ENCODE results near the gene HORMAD2. TPM values are rescaled to one million over a fixed set of nuclear protein-coding genes. Genes with fewer than 3 reads are reported as not detected.
A peak's percentile ranks its signal among the peaks of the same experiment; 100 is the strongest.

HORMAD2 gene
- total and polyA plus RNA-seq, 7 experiments from 2014 or later = 0.34 TPM; not detected in 6

- peak overlapping the region in 2 of 9 donors; percentile 41 to 92 for H3K27ac Mint-ChIP-seq
These were observed 101.4 kb downstream of the HORMAD2 start for GRCh38 chr22:30181459-30182349.

GRCh38 chr22:30182350-30182745 is 102.1 kb downstream of the HORMAD2 start:
- Histone ChIP-seq H3K9me3 (ENCODE audit: control insufficient read depth in 2 of 3, low read length in 3 of 3) (no peaks in the 10 kb centered on the region), H3K4me3 (ENCODE audit: low read length) (no peak overlapping the region), H3K4me1 (ENCODE audit: control insufficient read depth in 2 of 2, insufficient read depth in 2 of 2, low read length in 2 of 2) (peaks cover 0 to 17% of the 10 kb centered on the region in 2 donors), H3K27me3 (ENCODE audit: control insufficient read depth in 2 of 2, insufficient read depth in 2 of 2, low read length in 2 of 2) (no peaks in the 10 kb centered on the region), H3K36me3 (ENCODE audit: control insufficient read depth in 2 of 3, insufficient read depth in 3 of 3, low read length in 3 of 3) (no peaks in the 10 kb centered on the region), H3K27ac (ENCODE audit: low read depth, low read length) (no peak overlapping the region)
- ChIA-PET POLR2A (no interaction called here), CTCF (interaction anchor here (0.6 to 1.2 kb wide), 2 partner anchors 8 to 275 kb away, joined by 3 read pairs; no protein-coding TSS in a partner anchor)
- ATAC-seq (no peak), DNase-seq (no peak)
- H3K36me3 Mint-ChIP-seq = peaks cover 0 to 1% (median 0%) of the 10 kb centered on the region in 5 donors
- peak overlapping the region in 1 of 9 donors; percentile 92 for H3K27ac Mint-ChIP-seq
- intact Hi-C loops (cut with micrococcal nuclease) = no loop called here
- peaks cover 0 to 2% (median 0%) of the 10 kb centered on the region in 11 donors for H3K9me3 Mint-ChIP-seq
- no peak overlapping the region for H3K4me3 Mint-ChIP-seq
- no peaks in the 10 kb centered on the region for H3K27me3 Mint-ChIP-seq
- peaks cover 8 to 92% (median 25%) of the 10 kb centered on the region in 7 donors for H3K4me1 Mint-ChIP-seq

More at GRCh38 chr22:30181459-30182349, 101.4 kb downstream of the HORMAD2 start:
- Histone ChIP-seq H3K9me3 (ENCODE audit: control insufficient read depth in 2 of 3, low read length in 3 of 3) (no peaks in the 10 kb centered on the region), H3K4me1 (ENCODE audit: control insufficient read depth in 2 of 2, insufficient read depth in 2 of 2, low read length in 2 of 2) (peaks cover 0 to 18% of the 10 kb centered on the region in 2 donors), H3K27me3 (ENCODE audit: control insufficient read depth in 2 of 2, insufficient read depth in 2 of 2, low read length in 2 of 2) (no peaks in the 10 kb centered on the region), H3K27ac (ENCODE audit: low read depth, low read length) (no peak overlapping the region), H3K4me3 (ENCODE audit: low read length) (no peak overlapping the region), H3K36me3 (ENCODE audit: control insufficient read depth in 2 of 3, insufficient read depth in 3 of 3, low read length in 3 of 3) (no peaks in the 10 kb centered on the region)
- POLR2A ChIA-PET = no interaction called here
- Mint-ChIP-seq H3K36me3 (peaks cover 0 to 1% (median 0%) of the 10 kb centered on the region in 5 donors), H3K9me3 (peaks cover 0 to 2% (median 0%) of the 10 kb centered on the region in 11 donors), H3K4me3 (peak overlapping the region in 1 of 10 donors; percentile 39), H3K27me3 (no peaks in the 10 kb centered on the region), H3K4me1 (peaks cover 8 to 91% (median 29%) of the 10 kb centered on the region in 7 donors)
- ATAC-seq = no peak
- intact Hi-C loops (cut with micrococcal nuclease) = no loop called here
- DNase-seq = no peak
- CTCF ChIA-PET = interaction anchor here (0.5 to 1.2 kb wide), 2 partner anchors 9 to 1092 kb away, joined by 3 read pairs; no protein-coding TSS in a partner anchor

GRCh38 chr22:30182815-30183214 is 102.6 kb downstream of the HORMAD2 start:
- POLR2A ChIA-PET = no interaction called here

GRCh38 chr22:30183271-30183670 is 103.0 kb downstream of the HORMAD2 start:
- Histone ChIP-seq H3K27me3 (ENCODE audit: control insufficient read depth in 2 of 2, insufficient read depth in 2 of 2, low read length in 2 of 2) (no peaks in the 10 kb centered on the region), H3K9me3 (ENCODE audit: control insufficient read depth in 2 of 3, low read length in 3 of 3) (no peaks in the 10 kb centered on the region), H3K27ac (ENCODE audit: low read depth, low read length) (no peak overlapping the region), H3K4me3 (ENCODE audit: low read length) (no peak overlapping the region), H3K4me1 (ENCODE audit: control insufficient read depth in 2 of 2, insufficient read depth in 2 of 2, low read length in 2 of 2) (peaks cover 0 to 11% of the 10 kb centered on the region in 2 donors), H3K36me3 (ENCODE audit: control insufficient read depth in 2 of 3, insufficient read depth in 3 of 3, low read length in 3 of 3) (no peaks in the 10 kb centered on the region)
- ChIA-PET CTCF (no interaction called here), POLR2A (no interaction called here)
- H3K27me3 Mint-ChIP-seq = no peaks in the 10 kb centered on the region
- H3K4me3 Mint-ChIP-seq = peak overlapping the region in 1 of 10 donors; percentile 70
- H3K4me1 Mint-ChIP-seq = peaks cover 15 to 90% (median 22%) of the 10 kb centered on the region in 7 donors
- peak overlapping the region in 2 of 9 donors; percentile 16 to 94 for H3K27ac Mint-ChIP-seq
- no peak for DNase-seq
- intact Hi-C loops (cut with micrococcal nuclease) = no loop called here
- peaks cover 0 to 2% (median 0%) of the 10 kb centered on the region in 11 donors for H3K9me3 Mint-ChIP-seq
- peaks cover 0 to 1% (median 0%) of the 10 kb centered on the region in 5 donors for H3K36me3 Mint-ChIP-seq
- ATAC-seq = no peak

More at GRCh38 chr22:30182815-30183214, 102.6 kb downstream of the HORMAD2 start:
- Histone ChIP-seq H3K36me3 (ENCODE audit: control insufficient read depth in 2 of 3, insufficient read depth in 3 of 3, low read length in 3 of 3) (no peaks in the 10 kb centered on the region), H3K9me3 (ENCODE audit: control insufficient read depth in 2 of 3, low read length in 3 of 3) (no peaks in the 10 kb centered on the region), H3K27me3 (ENCODE audit: control insufficient read depth in 2 of 2, insufficient read depth in 2 of 2, low read length in 2 of 2) (no peaks in the 10 kb centered on the region), H3K4me1 (ENCODE audit: control insufficient read depth in 2 of 2, insufficient read depth in 2 of 2, low read length in 2 of 2) (peaks cover 0 to 16% of the 10 kb centered on the region in 2 donors), H3K27ac (ENCODE audit: low read depth, low read length) (no peak overlapping the region), H3K4me3 (ENCODE audit: low read length) (no peak overlapping the region)
- DNase-seq = no peak
- CTCF ChIA-PET = interaction anchor here (0.6 to 1.2 kb wide), 2 partner anchors 8 to 275 kb away, joined by 3 read pairs; no protein-coding TSS in a partner anchor
- Mint-ChIP-seq H3K9me3 (peaks cover 0 to 2% (median 0%) of the 10 kb centered on the region in 11 donors), H3K4me1 (peaks cover 13 to 92% (median 25%) of the 10 kb centered on the region in 7 donors), H3K27ac (peak overlapping the region in 1 of 9 donors; percentile 94), H3K27me3 (no peaks in the 10 kb centered on the region), H3K4me3 (peak overlapping the region in 1 of 10 donors; percentile 31), H3K36me3 (peaks cover 0 to 1% (median 0%) of the 10 kb centered on the region in 5 donors)
- ATAC-seq = no peak
- intact Hi-C loops (cut with micrococcal nuclease) = no loop called here

GRCh38 chr22:30183861-30184278 is 103.6 kb downstream of the HORMAD2 start:
- H3K27me3 Mint-ChIP-seq = no peaks in the 10 kb centered on the region
- intact Hi-C loops (cut with micrococcal nuclease) = loop anchor here in 1 of 2 donors (2.0 kb wide), 3 partner anchors 15 to 75 kb away; partner anchors contain the start of gene LIF
- ATAC-seq (peak; percentile 67), DNase-seq (no peak)
- no peak overlapping the region for H3K4me3 ChIP-seq (ENCODE audit: low read length)
- peak overlapping the region in 1 of 10 donors; percentile 70 for H3K4me3 Mint-ChIP-seq
- H3K36me3 ChIP-seq (ENCODE audit: control insufficient read depth in 2 of 3, insufficient read depth in 3 of 3, low read length in 3 of 3) = no peaks in the 10 kb centered on the region
- POLR2A ChIA-PET = no interaction called here
- no peak overlapping the region for H3K27ac ChIP-seq (ENCODE audit: low read depth, low read length)
- H3K4me1 Mint-ChIP-seq = peaks cover 10 to 90% (median 16%) of the 10 kb centered on the region in 7 donors
- H3K4me1 ChIP-seq (ENCODE audit: control insufficient read depth in 2 of 2, insufficient read depth in 2 of 2, low read length in 2 of 2) = peaks cover 0 to 6% of the 10 kb centered on the region in 2 donors
- peak overlapping the region in 2 of 9 donors; percentile 16 to 94 for H3K27ac Mint-ChIP-seq
- H3K36me3 Mint-ChIP-seq = peaks cover 0 to 1% (median 0%) of the 10 kb centered on the region in 5 donors
- no peaks in the 10 kb centered on the region for H3K27me3 ChIP-seq (ENCODE audit: control insufficient read depth in 2 of 2, insufficient read depth in 2 of 2, low read length in 2 of 2)
- no peaks in the 10 kb centered on the region for H3K9me3 ChIP-seq (ENCODE audit: control insufficient read depth in 2 of 3, low read length in 3 of 3)
- CTCF ChIA-PET = no interaction called here
- peaks cover 0 to 2% (median 0%) of the 10 kb centered on the region in 11 donors for H3K9me3 Mint-ChIP-seq

GRCh38 chr22:30185129-30185528 is 104.9 kb downstream of the HORMAD2 start:
- peaks cover 0 to 6% of the 10 kb centered on the region in 2 donors for H3K4me1 ChIP-seq (ENCODE audit: control insufficient read depth in 2 of 2, insufficient read depth in 2 of 2, low read length in 2 of 2)
- Mint-ChIP-seq H3K4me3 (peak overlapping the region in 1 of 10 donors; percentile 77), H3K27ac (peak overlapping the region in 1 of 9 donors; percentile 94)

More at GRCh38 chr22:30185129-30185528, 104.9 kb downstream of the HORMAD2 start:
- ATAC-seq (no peak), DNase-seq (no peak)
- no peaks in the 10 kb centered on the region for H3K9me3 ChIP-seq (ENCODE audit: control insufficient read depth in 2 of 3, low read length in 3 of 3)
- Mint-ChIP-seq H3K4me1 (peaks cover 9 to 90% (median 13%) of the 10 kb centered on the region in 7 donors), H3K9me3 (peaks cover 0 to 2% (median 0%) of the 10 kb centered on the region in 11 donors), H3K27me3 (no peaks in the 10 kb centered on the region), H3K36me3 (peaks cover 0 to 4% (median 0%) of the 10 kb centered on the region in 5 donors)
- POLR2A ChIA-PET = interaction anchor here (0.8 kb wide), 1 partner anchor 9 kb away, joined by 3 read pairs; no protein-coding TSS in a partner anchor
- no peak overlapping the region for H3K4me3 ChIP-seq (ENCODE audit: low read length)
- no peak overlapping the region for H3K27ac ChIP-seq (ENCODE audit: low read depth, low read length)
- CTCF ChIA-PET = interaction anchor here (1.0 kb wide), 1 partner anchor 78 kb away, joined by 3 read pairs; no protein-coding TSS in a partner anchor
- no peaks in the 10 kb centered on the region for H3K27me3 ChIP-seq (ENCODE audit: control insufficient read depth in 2 of 2, insufficient read depth in 2 of 2, low read length in 2 of 2)
- intact Hi-C loops (cut with micrococcal nuclease) = loop anchor here in 1 of 2 donors (2.0 kb wide), 3 partner anchors 16 to 76 kb away; partner anchors contain the start of gene LIF
- H3K36me3 ChIP-seq (ENCODE audit: control insufficient read depth in 2 of 3, insufficient read depth in 3 of 3, low read length in 3 of 3) = no peaks in the 10 kb centered on the region
